ENCODE data around the gene CSTF1. TPM values are rescaled to one million over a fixed set of nuclear protein-coding genes. Genes with fewer than 3 reads are reported as not detected.

CSTF1 gene
- total and polyA plus RNA-seq, 12 donors: 5.1 to 53.1 (median 32.8) TPM

GRCh38 chr20:56426026-56426425 is 33.6 kb downstream of the CSTF1 start:
- no peaks in the 10 kb centered on the region for H3K36me3 ChIP-seq (replicated peaks in 1 of 2)
- H3K27ac ChIP-seq: no peak overlapping the region
- peaks cover 0 to 4% of the 10 kb centered on the region in 2 donors for H3K4me1 ChIP-seq (replicated peaks in 1 of 2)
- no peak overlapping the region for H3K4me3 ChIP-seq
- TF ChIP-seq POLR2A (IDR thresholded peaks at IDR 0.05): no peak
- TF ChIP-seq CTCF (IDR thresholded peaks at IDR 0.05): no peak
- intact Hi-C loops (cut with DNase I): no loop called here
- H3K27me3 ChIP-seq: no peaks in the 10 kb centered on the region
- 90 to 94% (median 91%) methylated on average over 9 of the region's 9 CpGs for WGBS, 4 donors
- DNase-seq: peak in 1 of 7 donors; percentile 3
- H3K9me3 ChIP-seq (replicated peaks in 1 of 3): no peaks in the 10 kb centered on the region

- H3K9me3 ChIP-seq (replicated peaks in 1 of 3): no peaks in the 10 kb centered on the region
- H3K4me1 ChIP-seq (replicated peaks in 1 of 2): peaks cover 0 to 4% of the 10 kb centered on the region in 2 donors
- intact Hi-C loops (cut with DNase I): no loop called here
- H3K27me3 ChIP-seq: no peaks in the 10 kb centered on the region
- DNase-seq: no peak
- H3K36me3 ChIP-seq (replicated peaks in 1 of 2): no peaks in the 10 kb centered on the region
- no peak overlapping the region for H3K4me3 ChIP-seq
- TF ChIP-seq CTCF (IDR thresholded peaks at IDR 0.05): no peak
- no peak for TF ChIP-seq POLR2A (IDR thresholded peaks at IDR 0.05)
- no peak overlapping the region for H3K27ac ChIP-seq
Observed at GRCh38 chr20:56426926-56427325, 34.5 kb downstream of the CSTF1 start.

- TF ChIP-seq CTCF (IDR thresholded peaks at IDR 0.05): no peak
- no peak for TF ChIP-seq POLR2A (IDR thresholded peaks at IDR 0.05)
- H3K36me3 ChIP-seq (replicated peaks in 1 of 2): no peaks in the 10 kb centered on the region
- H3K4me1 ChIP-seq (replicated peaks in 1 of 2): no peaks in the 10 kb centered on the region
- H3K4me3 ChIP-seq: no peak overlapping the region
- intact Hi-C loops (cut with DNase I): no loop called here
- peak in 1 of 7 donors; percentile 3 for DNase-seq
- H3K9me3 ChIP-seq (replicated peaks in 1 of 3): no peaks in the 10 kb centered on the region
- H3K27me3 ChIP-seq: no peaks in the 10 kb centered on the region
- 68 to 78% (median 74%) methylated on average over 4 of the region's 4 CpGs for WGBS, 4 donors
- H3K27ac ChIP-seq: no peak overlapping the region
Observed at GRCh38 chr20:56427797-56428196, 35.4 kb downstream of the CSTF1 start.

- Histone ChIP-seq H3K27me3 (no peaks in the 10 kb centered on the region), H3K9me3 (replicated peaks in 1 of 3) (no peaks in the 10 kb centered on the region), H3K36me3 (replicated peaks in 1 of 2) (no peaks in the 10 kb centered on the region), H3K4me1 (replicated peaks in 1 of 2) (no peaks in the 10 kb centered on the region), H3K4me3 (no peak overlapping the region), H3K27ac (no peak overlapping the region)
- peak in 1 of 7 donors; percentile 28 for DNase-seq
- TF ChIP-seq CTCF (IDR thresholded peaks at IDR 0.05) (no peak), POLR2A (IDR thresholded peaks at IDR 0.05) (no peak)
- intact Hi-C loops (cut with DNase I): no loop called here
- 79 to 88% (median 85%) methylated on average over 5 of the region's 5 CpGs for WGBS, 4 donors
Observed at GRCh38 chr20:56428410-56428809, 36.0 kb downstream of the CSTF1 start.

All from adrenal gland (tissue), 12 donors.